RPMI7951 (cell line): ENCODE data around the gene EID3. TPM values are rescaled to one million over a fixed set of nuclear protein-coding genes. Genes with fewer than 3 reads are reported as not detected.
A peak's percentile ranks its signal among the peaks of the same experiment; 100 is the strongest.
"Not testable (repeated sequence)": the region's sequence is repeated elsewhere in the genome, so short reads cannot be mapped to it uniquely, and the experiment has no call there.

Source experiments
- DNase-seq: peaks from one replicate; pipeline ENCODE4 v3.0.0-alpha.2; 2012; ENCODE audit warnings: low read depth
- total RNA-seq: library from RNA; depleted of rRNA; stranded (reverse); fragments of >200 nt; shearing (Covaris generic); gene quantifications from 2 replicates; pipeline ENCODE4 v1.2.3, GENCODE V29; 2014; rRNA removed

Gene EID3
- total RNA-seq = 0.68 and 0.72 TPM in 2 replicates

DNA sequence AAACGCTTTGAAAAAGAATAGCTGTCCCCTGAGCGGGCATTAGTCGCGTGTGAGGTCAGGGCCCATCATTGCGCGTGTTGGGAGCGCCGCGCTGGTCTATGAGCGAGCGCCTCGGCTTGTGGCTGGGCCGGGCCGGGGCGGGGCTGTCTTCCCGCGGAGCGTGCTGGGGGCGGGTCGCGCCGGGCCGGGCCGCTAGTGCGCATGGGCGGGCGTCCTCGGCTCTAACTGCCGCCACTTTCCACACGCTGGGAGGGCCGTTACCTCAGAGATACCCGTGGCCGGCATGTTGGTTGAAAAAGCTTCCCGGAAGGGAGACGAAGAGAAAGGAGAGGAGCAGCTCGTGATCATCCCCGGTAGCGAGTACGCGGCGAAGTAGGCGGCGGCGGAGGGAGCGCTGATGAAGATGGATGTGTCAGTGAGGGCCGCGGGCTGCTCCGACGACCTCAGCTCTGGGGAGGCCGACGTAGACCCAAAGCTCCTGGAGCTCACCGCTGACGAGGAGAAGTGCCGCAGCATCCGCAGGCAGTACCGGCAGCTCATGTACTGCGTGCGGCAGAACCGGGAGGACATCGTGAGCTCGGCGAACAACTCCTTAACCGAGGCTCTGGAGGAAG lies at the start of gene EID3:
Gene EID3, plus strand, starts transcription at position 202 of the 614 bp plus-strand sequence. Its CDS starts 196 bp downstream, at position 398.
- no peak for DNase-seq

DNA sequence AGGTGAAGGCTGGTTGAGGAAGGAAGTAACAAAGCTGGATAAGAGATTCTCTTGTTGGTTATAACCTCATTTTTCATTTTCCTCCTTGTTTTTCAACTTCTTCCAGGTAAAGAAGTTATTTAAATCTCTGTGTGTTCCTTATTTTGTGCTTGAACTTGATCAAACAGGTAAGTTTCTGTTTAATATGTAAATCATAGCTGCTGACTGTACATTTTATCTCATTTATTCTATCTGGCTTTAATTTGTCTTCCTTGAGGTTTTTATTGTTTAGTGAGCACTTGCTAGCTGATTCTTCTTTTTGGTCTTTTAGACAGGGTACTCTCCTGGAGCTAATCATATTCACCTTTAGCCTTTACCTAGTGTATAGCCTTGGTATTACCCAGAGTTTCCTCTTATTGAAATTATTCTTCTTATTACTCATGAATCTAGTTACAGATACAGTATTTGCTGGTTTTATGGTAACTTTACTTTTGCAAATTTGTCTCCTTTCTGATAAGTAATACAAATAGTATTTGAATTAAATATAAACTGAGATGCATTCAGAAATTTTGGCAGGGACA lies 45.5 kb upstream of the EID3 start:
- DNase-seq = no peak

DNA sequence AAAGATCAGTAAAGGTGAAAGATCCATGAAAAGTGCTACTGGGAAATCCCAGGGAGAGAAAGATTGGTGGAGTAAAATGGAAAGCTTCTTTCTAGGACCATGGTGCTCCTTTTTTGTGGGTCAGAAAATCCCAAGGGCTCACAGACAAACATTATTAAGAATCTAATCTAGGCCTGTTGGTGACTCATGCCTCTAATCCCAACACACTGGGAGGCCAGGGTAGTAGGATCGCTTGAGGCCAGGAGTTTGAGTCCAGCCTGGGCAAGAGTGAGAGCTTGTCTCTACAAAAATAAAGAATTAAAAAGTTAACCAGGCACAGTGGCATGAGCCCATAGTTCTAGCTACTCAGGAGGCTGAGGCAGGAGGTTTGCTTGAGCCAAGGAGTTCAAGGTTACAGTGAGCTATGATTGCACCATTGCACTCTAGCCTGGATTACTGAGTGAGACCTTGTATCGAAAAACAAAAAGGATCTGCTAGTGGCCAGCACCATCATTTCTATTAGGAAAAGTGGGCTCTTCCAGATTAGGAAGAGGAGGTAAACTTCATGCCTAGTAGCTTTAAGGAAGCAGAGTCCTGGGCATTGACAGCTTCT lies 45.0 kb upstream of the EID3 start:
- DNase-seq = no peak

DNA sequence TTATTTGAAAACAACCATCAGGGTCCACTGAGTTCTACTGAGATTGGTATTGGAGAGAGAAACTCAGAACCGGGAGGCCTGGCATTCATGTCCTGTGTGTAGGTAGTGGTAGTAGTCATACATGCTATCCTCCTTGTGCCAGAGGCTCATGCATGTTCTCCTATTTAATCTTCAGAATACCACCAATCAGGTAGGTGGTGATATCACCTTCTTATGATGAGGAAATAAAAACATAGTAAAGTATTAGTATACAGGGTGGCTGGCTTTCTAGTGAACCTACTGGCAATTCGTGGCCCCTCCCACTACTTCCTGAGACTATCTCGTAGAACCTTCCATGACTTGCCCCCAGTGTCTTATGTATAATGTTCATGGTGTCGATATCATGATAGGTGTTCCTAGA lies 40.5 kb upstream of the EID3 start:
- no peak for DNase-seq

DNA sequence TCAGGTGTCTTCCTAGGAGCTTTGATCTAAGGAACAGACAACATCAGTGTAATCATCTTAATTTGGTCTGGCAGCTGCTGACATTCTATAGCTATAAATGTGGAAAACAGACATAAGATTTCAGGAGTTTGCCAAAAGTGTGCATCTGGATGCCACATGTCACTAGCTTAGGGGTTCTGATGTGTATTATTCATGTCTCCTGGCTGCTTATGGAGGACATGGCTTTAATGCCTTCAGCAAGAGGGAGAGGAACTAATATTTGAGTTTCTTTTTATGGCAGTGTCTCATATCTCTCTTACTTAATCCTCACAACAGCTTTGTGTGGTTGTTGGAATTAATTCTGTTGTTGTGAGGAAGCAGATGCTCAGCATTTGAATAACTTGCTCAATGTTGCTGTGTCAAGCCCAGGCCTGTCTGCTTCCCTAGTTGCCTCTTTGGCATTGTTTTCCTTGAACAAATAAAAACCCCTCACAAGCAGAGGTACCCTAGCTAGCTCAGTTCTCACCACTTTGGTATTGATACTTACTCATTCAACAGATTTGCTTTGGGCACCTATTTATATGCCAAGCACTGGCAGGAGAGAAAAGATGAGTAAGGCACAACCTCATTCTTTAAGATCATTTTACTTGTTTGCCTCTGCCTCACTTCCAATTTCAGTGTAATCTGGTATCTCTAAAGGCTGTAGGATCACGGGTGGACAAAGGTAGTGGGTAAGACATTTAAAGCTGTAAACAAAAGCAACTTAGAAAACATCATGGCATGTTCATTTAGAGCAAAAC lies 39.8 kb upstream of the EID3 start:
- DNase-seq = peak; percentile 87

DNA sequence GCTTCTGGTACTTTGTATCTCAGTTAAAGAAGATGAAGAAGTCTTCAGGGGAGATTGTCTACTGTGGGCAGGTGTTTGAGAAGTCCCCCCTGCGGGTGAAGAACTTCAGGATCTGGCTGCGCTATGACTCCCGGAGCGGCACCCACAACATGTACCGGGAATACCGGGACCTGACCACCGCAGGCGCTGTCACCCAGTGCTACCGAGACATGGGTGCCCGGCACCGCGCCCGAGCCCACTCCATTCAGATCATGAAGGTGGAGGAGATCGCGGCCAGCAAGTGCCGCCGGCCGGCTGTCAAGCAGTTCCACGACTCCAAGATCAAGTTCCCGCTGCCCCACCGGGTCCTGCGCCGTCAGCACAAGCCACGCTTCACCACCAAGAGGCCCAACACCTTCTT lies 38.1 kb upstream of the EID3 start:
- DNase-seq = not testable (repeated sequence)

DNA sequence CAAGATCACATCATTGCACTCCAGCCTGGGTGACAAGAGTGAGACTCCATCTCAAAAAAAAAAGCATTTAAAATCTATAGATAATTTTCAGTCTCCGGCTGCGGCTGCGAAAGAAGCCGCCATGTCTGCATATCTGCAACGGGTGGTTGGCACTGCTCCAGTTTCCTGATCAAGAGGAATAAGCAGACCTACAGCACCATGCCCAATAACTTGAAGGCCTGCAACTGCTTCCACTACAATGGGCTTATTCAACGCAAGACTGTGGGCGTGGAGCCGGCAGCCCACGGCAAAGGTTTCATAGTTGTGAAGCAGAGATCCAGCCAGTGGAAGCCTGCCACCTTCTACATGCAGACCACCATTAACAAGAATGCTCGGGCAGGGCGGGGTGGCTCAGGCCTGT lies 30.6 kb upstream of the EID3 start:
- DNase-seq = no peak

DNA sequence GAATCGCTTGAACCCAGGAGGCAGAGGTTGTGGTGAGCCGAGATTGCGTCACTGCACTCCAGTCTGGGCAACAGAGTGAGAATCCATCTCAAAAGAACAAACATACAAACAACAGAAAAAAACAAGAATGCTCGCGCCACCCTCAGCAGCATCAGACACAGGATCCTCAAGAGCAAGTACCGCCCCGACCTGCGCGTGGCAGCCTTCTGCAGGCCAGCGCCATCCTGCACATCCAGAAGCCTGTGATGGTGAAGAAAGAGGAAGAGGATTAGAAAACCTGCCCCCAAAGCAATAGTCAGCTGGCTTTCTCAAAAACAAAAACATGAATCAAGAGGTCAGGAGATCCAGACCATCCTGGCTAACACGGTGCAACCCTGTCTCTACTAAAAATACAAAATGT lies 30.0 kb upstream of the EID3 start:
- no peak for DNase-seq

DNA sequence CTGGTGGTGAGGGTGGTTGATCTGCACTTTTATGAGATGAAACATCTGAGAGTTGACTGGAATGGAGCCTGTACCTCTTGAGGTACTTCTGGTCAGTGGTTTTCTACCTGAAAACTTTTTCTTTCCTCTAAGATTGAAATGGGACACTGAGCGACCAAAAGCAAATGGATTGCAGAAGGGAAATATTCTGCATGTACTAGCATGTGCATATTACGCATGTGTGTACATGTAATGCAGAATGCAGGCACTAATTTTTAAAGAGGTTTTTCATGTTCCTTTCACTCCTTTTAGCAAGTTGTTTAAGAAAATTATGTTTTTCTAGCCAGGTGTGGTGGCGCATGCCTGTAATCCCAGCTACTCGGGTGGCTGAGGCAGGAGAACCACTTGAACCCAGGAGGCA lies 28.7 kb upstream of the EID3 start:
- no peak for DNase-seq

DNA sequence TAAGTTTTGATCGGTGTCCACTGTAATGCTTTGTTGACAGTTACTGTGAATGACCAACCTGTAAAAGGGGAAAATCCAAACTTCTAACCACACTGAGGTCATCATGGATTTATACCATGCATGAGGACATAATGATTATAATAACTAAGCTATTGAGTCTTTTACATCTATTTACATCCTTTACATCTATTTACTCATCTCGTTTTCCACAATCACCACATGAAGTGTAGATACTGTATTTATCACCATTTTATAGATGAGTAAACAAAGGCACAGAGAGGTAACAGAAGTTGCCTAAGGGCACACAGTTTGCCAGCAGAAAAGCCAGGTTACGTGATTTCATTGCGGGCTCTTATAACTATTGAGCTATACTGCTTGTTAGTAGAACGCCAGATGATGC lies 27.9 kb upstream of the EID3 start:
- no peak for DNase-seq

DNA sequence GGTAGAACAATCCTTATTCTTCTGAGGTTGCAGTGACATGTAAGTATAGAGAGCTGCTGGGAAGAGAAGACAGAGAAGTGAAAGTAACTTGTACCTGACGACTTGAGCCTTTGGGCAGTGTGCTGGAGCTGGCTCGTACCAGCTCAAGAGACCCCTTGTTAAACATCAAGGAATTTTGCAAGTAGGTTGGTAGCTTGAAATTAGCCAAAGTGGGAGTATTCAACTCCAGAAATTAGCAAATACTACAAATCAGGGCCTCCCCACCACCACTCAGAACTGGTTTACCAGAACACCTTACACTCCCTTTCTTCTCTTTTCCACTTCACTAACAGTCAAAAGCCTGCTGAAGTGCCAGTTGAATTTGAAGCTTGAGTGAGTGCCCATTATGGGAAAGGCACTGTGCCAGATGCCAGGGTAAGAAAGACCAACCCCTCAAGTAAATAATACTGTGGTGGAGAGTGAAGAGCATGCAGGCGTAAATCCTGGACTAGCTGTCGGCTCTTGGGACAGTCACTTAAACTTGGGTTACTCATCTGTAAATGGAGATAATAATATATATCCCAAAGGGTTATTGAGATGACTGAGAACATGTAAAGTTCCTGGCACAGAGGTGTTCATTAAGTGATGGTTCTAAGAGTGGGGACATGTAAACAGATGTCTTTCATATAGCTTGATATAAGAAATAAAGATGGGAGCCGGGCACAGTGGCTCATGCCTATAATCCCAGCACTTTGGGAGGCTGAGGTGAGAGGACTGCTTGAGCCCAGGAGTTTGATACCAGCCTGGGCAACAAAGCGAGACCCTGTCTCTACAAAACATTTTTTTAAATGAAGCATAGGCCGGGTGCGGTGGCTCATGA lies 27.0 kb upstream of the EID3 start:
- DNase-seq = no peak

DNA sequence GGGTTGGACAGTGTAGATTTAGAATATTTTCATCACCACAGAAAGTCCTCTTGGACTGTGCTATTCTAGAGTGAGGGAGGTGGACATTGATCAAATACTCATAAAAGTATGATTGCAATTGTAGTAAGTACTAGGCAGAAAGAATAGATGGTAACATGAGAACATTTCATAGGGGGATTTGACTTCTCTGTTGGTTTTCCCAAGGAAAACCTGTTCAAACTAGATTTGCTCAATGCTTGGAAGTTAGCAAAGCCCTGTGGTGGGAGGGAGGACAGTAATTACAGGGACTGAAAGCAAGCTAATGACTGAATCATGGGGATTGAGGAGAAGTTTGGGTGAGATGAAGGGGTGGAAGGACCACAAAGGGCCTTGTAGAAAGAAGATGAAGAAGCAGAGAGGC lies 24.4 kb upstream of the EID3 start:
- DNase-seq = no peak

DNA sequence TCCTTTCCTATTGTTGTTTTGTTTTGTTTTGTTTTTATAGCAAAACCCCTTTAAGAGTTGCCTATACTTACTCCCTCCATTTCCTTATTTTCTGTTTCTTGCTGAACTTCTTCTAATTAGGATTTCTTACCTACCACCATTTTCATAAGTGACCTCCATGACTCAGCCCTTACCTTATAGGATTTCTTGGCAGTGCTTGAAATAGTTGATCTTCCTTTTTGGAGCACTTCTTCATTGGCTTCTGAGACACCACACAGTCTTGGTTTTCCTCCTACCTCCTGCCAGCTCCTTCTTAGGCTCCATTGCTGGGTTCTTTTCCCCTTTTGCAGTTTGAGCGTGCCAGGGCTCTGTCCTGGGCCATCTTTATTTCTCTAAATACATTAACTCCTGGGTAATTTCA lies 23.4 kb upstream of the EID3 start:
- DNase-seq = no peak

DNA sequence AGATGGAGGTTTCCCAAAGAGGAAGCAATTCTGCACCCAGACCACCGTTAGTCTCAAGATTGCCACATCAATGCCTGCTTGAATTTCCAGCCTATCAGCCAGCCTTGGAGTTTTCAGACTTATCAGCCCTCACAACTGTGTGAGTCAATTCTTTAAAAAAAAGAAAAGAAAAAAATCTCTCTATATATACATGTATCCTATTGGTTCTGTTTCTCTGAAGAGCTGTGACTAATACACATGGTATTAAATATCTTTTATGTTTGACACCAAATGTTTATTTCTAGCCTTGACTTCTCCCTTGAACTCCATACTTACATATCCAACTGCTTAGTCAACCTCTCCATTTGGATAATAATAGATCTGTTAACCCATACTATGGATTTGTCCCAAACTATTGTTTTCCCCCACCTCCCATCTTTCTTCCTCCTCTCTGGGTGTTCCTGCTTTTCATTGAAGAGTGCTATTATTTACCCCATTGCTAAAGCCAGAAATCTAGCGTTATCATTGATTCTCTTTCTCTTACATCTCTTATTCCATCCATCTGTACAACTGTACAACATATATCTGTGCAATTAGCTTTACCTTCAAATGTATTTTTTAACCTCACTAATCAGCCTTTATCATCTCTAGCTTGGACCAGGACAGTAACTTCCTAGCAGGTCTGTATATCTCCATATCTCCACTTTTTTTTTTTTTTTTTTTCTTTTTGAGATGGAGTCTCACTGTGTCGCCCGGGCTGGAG lies 22.7 kb upstream of the EID3 start:
- peak; percentile 94 for DNase-seq

DNA sequence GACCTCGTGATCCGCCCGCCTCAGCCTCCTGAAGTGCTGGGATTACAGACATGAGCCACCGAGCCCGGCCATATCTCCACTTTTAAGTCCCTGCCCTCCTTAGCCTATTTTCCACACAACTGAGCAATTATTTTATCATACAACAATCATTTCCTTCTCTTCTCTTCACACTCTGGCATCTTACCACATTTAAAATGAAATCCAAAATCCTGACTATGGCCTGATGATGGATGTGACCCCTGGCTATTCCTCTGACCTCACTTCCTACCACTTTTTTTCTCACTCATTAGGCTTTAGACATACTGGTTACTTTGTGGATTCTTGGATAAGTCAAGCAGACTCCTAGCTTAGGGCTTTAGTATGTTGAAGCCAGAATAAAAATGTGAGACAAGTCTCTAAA lies 21.9 kb upstream of the EID3 start:
- peak; percentile 88 for DNase-seq

DNA sequence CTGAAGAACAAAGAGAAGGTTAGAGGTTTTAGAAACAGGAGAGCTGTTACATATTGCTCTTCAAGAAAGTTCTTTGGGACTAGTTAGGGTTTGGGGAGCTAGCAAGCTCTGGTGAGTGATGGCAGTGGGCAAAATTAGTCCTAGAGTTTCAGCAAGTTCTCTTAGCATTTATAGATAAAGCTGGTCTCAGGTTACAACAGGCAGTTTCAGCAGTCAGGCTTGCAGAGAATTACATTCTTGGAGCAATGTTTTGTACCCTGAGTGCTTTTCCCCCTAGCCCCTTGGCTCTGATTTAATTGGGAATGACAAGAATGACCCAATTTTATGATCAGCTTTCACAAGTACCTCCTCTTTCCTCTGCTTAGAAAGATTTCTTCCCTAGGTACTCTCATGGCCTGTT lies 21.4 kb upstream of the EID3 start:
- DNase-seq = peak; percentile 26

DNA sequence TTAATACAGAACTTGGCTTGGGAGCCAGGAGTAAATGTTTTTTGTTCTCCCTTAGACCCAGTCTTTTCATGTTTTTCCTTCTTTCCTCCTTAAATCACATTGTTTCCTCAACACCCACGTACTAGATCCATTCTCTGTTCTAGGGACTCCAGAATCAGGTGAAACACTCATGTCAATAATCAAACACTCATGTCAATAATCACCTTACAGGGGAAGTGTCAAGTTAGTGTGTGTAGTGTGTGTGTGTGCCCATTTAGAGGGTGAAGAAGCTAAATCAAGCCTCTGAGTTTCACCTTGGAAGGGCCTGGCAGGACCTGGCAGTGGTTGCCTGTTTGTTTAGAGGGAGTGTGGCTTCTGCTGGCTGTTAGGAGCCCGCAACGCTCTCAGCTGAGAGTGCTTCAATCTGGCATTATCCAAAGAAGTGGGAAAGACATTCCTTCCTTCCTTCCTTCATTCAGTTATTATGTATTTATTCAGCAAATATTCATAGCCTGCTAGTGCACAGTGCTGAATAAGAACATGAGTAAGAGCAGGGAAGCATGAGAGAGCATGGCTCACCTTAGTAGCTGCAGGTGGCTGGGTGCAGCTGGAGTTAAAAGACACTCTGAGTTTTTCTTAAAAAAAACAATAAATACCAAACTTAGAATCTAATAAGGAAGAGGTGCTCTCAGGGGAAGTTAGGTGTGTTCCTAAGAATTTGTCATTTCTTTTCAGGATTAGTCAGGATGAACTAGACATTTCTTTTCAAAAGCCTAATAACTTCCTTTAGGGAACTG lies 17.6 kb upstream of the EID3 start:
- DNase-seq = no peak

DNA sequence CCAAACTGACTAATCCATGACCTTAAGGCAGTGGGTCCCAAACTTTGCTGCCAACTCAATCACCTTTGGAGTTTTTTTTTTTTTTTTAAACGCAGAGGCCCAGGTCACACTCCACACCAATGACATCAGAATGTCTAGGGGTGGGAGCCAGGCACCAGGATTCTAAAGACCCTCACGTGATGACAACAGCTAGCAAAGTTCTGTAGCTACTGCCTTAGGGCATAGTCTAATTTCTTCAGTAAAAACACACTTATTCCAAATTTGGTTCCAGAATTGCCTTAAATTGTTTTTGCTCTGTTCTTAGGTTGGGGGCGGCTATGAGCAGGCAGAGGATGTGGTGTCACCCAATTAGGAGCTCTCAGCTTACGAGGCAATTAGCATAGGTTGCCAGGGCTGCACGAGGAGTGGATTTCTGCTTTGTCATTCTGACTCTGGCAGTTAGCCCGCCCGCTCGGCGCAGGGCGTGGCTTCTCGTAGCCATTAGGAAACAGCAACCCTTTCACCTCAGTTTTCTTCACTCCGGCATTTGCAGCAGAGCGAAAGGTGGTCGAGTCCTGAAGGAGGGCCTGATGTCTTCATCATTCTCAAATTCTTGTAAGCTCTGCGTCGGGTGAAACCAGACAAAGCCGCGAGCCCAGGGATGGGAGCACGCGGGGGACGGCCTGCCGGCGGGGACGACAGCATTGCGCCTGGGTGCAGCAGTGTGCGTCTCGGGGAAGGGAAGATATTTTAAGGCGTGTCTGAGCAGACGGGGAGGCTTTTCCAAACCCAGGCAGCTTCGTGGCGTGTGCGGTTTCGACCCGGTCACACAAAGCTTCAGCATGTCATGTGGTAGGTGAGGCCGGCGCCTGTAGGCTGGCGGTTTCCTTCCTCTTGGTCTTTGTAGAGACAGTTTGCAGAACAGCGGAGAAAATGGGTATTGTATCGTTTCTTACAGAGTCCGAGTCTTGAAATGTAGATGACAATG lies 16.7 kb upstream of the EID3 start:
- peak; percentile 97 for DNase-seq

DNA sequence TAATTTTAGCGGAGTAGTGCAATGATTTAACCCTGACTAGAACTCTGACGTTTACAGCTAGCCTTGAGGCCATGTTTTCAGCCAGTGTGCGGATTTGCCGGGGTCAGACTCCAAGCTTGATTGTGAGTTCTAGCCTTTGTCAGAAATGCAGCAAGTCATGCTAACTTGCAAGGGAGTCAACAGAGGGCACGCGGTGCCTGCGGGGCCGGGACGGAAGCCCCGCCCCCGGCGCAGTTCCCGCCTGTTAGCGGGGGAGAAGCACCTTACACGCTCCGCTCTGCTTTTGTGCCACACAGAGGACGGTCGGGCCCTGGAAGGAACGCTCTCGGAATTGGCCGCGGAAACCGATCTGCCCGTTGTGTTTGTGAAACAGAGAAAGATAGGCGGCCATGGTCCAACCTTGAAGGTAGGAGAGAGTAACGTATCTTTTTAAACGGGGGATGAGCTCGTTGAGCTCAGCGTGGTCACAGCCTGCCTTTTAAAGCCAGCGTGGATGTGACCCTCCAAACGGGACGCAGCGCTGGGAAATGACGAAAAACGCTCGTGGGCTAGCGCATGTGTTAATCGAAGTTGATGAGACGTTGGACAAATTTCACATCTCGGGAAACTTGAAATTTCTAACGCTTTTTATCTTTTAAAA lies 14.8 kb upstream of the EID3 start:
- DNase-seq = peak; percentile 90
